WTC11 (cell line): ENCODE data around the gene ID4.

Experiments
- ATF3 ChIP-seq: sonication (generic); formaldehyde crosslinking; conservative IDR thresholded peaks from 2 replicates; pipeline ENCODE4 v1.8.1; 2022; ENCODE audit warnings: mild to moderate bottlenecking, missing genetic modification reagents
- ATF6 ChIP-seq: sonication (generic); formaldehyde crosslinking; IDR thresholded peaks from 2 replicates; pipeline ENCODE4 v1.8.1; 2023; ENCODE audit warnings: mild to moderate bottlenecking, missing genetic modification reagents
- CREM ChIP-seq: sonication (generic); formaldehyde crosslinking; IDR thresholded peaks from 2 replicates; pipeline ENCODE4 v1.8.1; 2022; ENCODE audit warnings: mild to moderate bottlenecking, missing genetic modification reagents, moderate library complexity
- CTCF ChIP-seq: fragments of 200-600 bp; IDR thresholded peaks from 2 replicates; pipeline ENCODE4 v1.8.0; 2022; ENCODE audit warnings: antibody characterized with exemption
- FOXP1 ChIP-seq: sonication (generic); formaldehyde crosslinking; IDR thresholded peaks from 2 replicates; pipeline ENCODE4 v1.8.0; 2022; ENCODE audit warnings: missing genetic modification reagents, mild to moderate bottlenecking, moderate library complexity, borderline replicate concordance
- HMGXB4 ChIP-seq: sonication (generic); formaldehyde crosslinking; IDR thresholded peaks from 2 replicates; pipeline ENCODE4 v1.8.1; 2023; ENCODE audit warnings: mild to moderate bottlenecking, moderate library complexity, missing genetic modification reagents
- IRF1 ChIP-seq: sonication (generic); formaldehyde crosslinking; IDR thresholded peaks from 2 replicates; pipeline ENCODE4 v1.8.0; 2023; ENCODE audit warnings: missing genetic modification reagents
- NFYB ChIP-seq: sonication (generic); formaldehyde crosslinking; conservative IDR thresholded peaks from 2 replicates; pipeline ENCODE4 v1.8.0; 2022; ENCODE audit warnings: low read depth, missing genetic modification reagents
- PREB ChIP-seq: sonication (generic); formaldehyde crosslinking; IDR thresholded peaks from 2 replicates; pipeline ENCODE4 v1.8.1; 2022; ENCODE audit warnings: mild to moderate bottlenecking, missing genetic modification reagents, moderate library complexity, borderline replicate concordance

GRCh38 chr6:19852090-19852457 is 14.9 kb downstream of the ID4 start:
- TF ChIP-seq FOXP1 (CRISPR knock-in tag) (no peak), CTCF (no peak), NFYB (no peak), IRF1 (CRISPR knock-in tag) (no peak), ATF6 (CRISPR knock-in tag) (no peak), HMGXB4 (CRISPR knock-in tag) (no peak), CREM (no peak), ATF3 (CRISPR knock-in tag) (no peak), PREB (CRISPR knock-in tag) (no peak)
